ENCODE measurements around the gene SCNN1B. TPM values are rescaled to one million over a fixed set of nuclear protein-coding genes. Genes with fewer than 3 reads are reported as not detected.

SCNN1B gene
- total RNA-seq, 1 experiment from 2014 or later = 2.5 TPM

- POLR2A ChIA-PET (ENCODE audit: low non-redundant PET) = no interaction called here
- Histone ChIP-seq H3K27me3 (replicated peaks; ENCODE audit: insufficient read depth, low read depth, low read length, poor library complexity) (no peaks in the 10 kb centered on the region), H3K9me3 (ENCODE audit: low read depth, low read length, poor library complexity, severe bottlenecking) (no peaks in the 10 kb centered on the region), H3K4me3 (ENCODE audit: low read depth, low read length, poor library complexity, severe bottlenecking) (no peak overlapping the region), H3K4me1 (ENCODE audit: insufficient read depth, low read length, poor library complexity, severe bottlenecking) (no peaks in the 10 kb centered on the region), H3K36me3 (ENCODE audit: insufficient read depth, low read length, poor library complexity, severe bottlenecking) (no peaks in the 10 kb centered on the region), H3K27ac (ENCODE audit: low read depth, low read length, poor library complexity, severe bottlenecking) (no peak overlapping the region)
- no peak for DNase-seq (ENCODE audit: low spot score)
- no TSS peak for BruUV-seq (replicated peaks)
- TF ChIP-seq EZH2 (IDR thresholded peaks at IDR 0.05; ENCODE audit: borderline replicate concordance, low read depth, low read length, poor library complexity, severe bottlenecking) (no peak), CTCF (conservative IDR thresholded peaks at IDR 0.05; ENCODE audit: low read depth, low read length) (no peak)
- CTCF ChIA-PET = no interaction called here
- intact Hi-C loops (cut with micrococcal nuclease; ENCODE audit: unreplicated experiment) = no loop called here
Observed at GRCh38 chr16:23342083-23342640, 40.1 kb downstream of the SCNN1B start.

GRCh38 chr16:23343643-23344612 lies 41.8 kb downstream of the SCNN1B start:
- Histone ChIP-seq H3K27ac (ENCODE audit: low read depth, low read length, poor library complexity, severe bottlenecking) (no peak overlapping the region), H3K27me3 (replicated peaks; ENCODE audit: insufficient read depth, low read depth, low read length, poor library complexity) (no peaks in the 10 kb centered on the region), H3K9me3 (ENCODE audit: low read depth, low read length, poor library complexity, severe bottlenecking) (no peaks in the 10 kb centered on the region), H3K36me3 (ENCODE audit: insufficient read depth, low read length, poor library complexity, severe bottlenecking) (no peaks in the 10 kb centered on the region), H3K4me3 (ENCODE audit: low read depth, low read length, poor library complexity, severe bottlenecking) (no peak overlapping the region), H3K4me1 (ENCODE audit: insufficient read depth, low read length, poor library complexity, severe bottlenecking) (no peaks in the 10 kb centered on the region)
- CTCF ChIA-PET = no interaction called here
- POLR2A ChIA-PET (ENCODE audit: low non-redundant PET) = no interaction called here
- intact Hi-C loops (cut with micrococcal nuclease; ENCODE audit: unreplicated experiment) = no loop called here
- no TSS peak for BruUV-seq (replicated peaks)
- no peak for TF ChIP-seq CTCF (conservative IDR thresholded peaks at IDR 0.05; ENCODE audit: low read depth, low read length)
- no peak for TF ChIP-seq EZH2 (IDR thresholded peaks at IDR 0.05; ENCODE audit: borderline replicate concordance, low read depth, low read length, poor library complexity, severe bottlenecking)
- no peak for DNase-seq (ENCODE audit: low spot score)

- BruUV-seq (replicated peaks) = no TSS peak
Observed at GRCh38 chr16:23345237-23345636, 43.1 kb downstream of the SCNN1B start.

More at GRCh38 chr16:23345237-23345636, 43.1 kb downstream of the SCNN1B start:
- DNase-seq (ENCODE audit: low spot score) = no peak
- no peaks in the 10 kb centered on the region for H3K9me3 ChIP-seq (ENCODE audit: low read depth, low read length, poor library complexity, severe bottlenecking)
- TF ChIP-seq CTCF (conservative IDR thresholded peaks at IDR 0.05; ENCODE audit: low read depth, low read length) = no peak
- TF ChIP-seq EZH2 (IDR thresholded peaks at IDR 0.05; ENCODE audit: borderline replicate concordance, low read depth, low read length, poor library complexity, severe bottlenecking) = no peak
- intact Hi-C loops (cut with micrococcal nuclease; ENCODE audit: unreplicated experiment) = no loop called here
- no peaks in the 10 kb centered on the region for H3K36me3 ChIP-seq (ENCODE audit: insufficient read depth, low read length, poor library complexity, severe bottlenecking)
- H3K27ac ChIP-seq (ENCODE audit: low read depth, low read length, poor library complexity, severe bottlenecking) = no peak overlapping the region
- H3K4me3 ChIP-seq (ENCODE audit: low read depth, low read length, poor library complexity, severe bottlenecking) = no peak overlapping the region
- POLR2A ChIA-PET (ENCODE audit: low non-redundant PET) = no interaction called here
- H3K27me3 ChIP-seq (replicated peaks; ENCODE audit: insufficient read depth, low read depth, low read length, poor library complexity) = no peaks in the 10 kb centered on the region
- no peaks in the 10 kb centered on the region for H3K4me1 ChIP-seq (ENCODE audit: insufficient read depth, low read length, poor library complexity, severe bottlenecking)
- CTCF ChIA-PET = no interaction called here
